CD14-positive monocyte (primary cell): Measurements from ENCODE around the gene FAM174B. TPM values are rescaled to one million over a fixed set of nuclear protein-coding genes. Genes with fewer than 3 reads are reported as not detected.
"Not testable (repeated sequence)": the region's sequence is repeated elsewhere in the genome, so short reads cannot be mapped to it uniquely, and the experiment has no call there.

ENCODE experiments used
- DNase-seq, 3 donors: peaks; one replicate each; pipeline ENCODE4 v3.0.0-alpha.2; 2011 to 2022
- H2AFZ ChIP-seq: 2 replicates; pipeline ENCODE4 v1.6.0; 2012; ENCODE audit warnings: mild to moderate bottlenecking, low read depth, low read length, inconsistent platforms; ENCODE audit not compliant: insufficient read depth, poor library complexity, severe bottlenecking
- H3K27ac ChIP-seq, 2 donors: 1 replicate in 1 of 2; 2 replicates in 1 of 2; pipeline ENCODE4 v1.5.1; 2012 to 2013; ENCODE audit warnings: low read length in 2 of 2, control low read depth in 1 of 2, inconsistent platforms in 1 of 2, low read depth in 1 of 2, mild to moderate bottlenecking in 1 of 2
- H3K27me3 ChIP-seq, 2 donors: one replicate each; pipeline versions ENCODE4 v1.6.0 to v1.6.1; 2011 to 2013; ENCODE audit warnings: low read length in 2 of 2; ENCODE audit not compliant: control insufficient read depth in 2 of 2, insufficient read depth in 2 of 2
- H3K36me3 ChIP-seq, 2 donors: replicated peaks in 1 of 2; 1 replicate in 1 of 2; 2 replicates in 1 of 2; pipeline versions ENCODE4 v1.5.1 to v1.6.1; 2012 to 2013; ENCODE audit warnings: low read length in 2 of 2, control low read depth in 1 of 2, inconsistent platforms in 1 of 2, mild to moderate bottlenecking in 1 of 2; ENCODE audit not compliant: insufficient read depth in 2 of 2, control insufficient read depth in 1 of 2
- H3K4me1 ChIP-seq, 2 donors: 1 replicate in 1 of 2; 2 replicates in 1 of 2; pipeline versions ENCODE4 v1.5.1 to v1.6.1; 2012 to 2013; ENCODE audit warnings: low read length in 2 of 2, control low read depth in 1 of 2, inconsistent platforms in 1 of 2, mild to moderate bottlenecking in 1 of 2, moderate library complexity in 1 of 2; ENCODE audit not compliant: insufficient read depth in 2 of 2, control insufficient read depth in 1 of 2
- H3K4me2 ChIP-seq: replicated peaks from 2 replicates; pipeline ENCODE3; 2012; ENCODE audit warnings: low read length, moderate library complexity, mild to moderate bottlenecking; ENCODE audit not compliant: poor library complexity, severe bottlenecking; ENCODE audit errors: extremely low read depth
- H3K4me3 ChIP-seq, 3 experiments: fragments of 200-600 bp in 1 of 3; sonication (generic) in 1 of 3; replicated peaks in 1 of 3; 1 replicate in 2 of 3; 2 replicates in 1 of 3; pipeline ENCODE4 v1.5.1; 2011 to 2013; ENCODE audit warnings: low read length in 3 of 3, mild to moderate bottlenecking in 3 of 3, control low read depth in 2 of 3, low read depth in 2 of 3, inconsistent platforms in 1 of 3, moderate library complexity in 1 of 3
- H3K79me2 ChIP-seq: 2 replicates; pipeline ENCODE4 v1.6.0; 2012; ENCODE audit warnings: mild to moderate bottlenecking, control low read depth, inconsistent platforms, low read length, moderate library complexity; ENCODE audit not compliant: insufficient read depth
- H3K9ac ChIP-seq: 2 replicates; pipeline ENCODE4 v1.6.0; 2017; ENCODE audit warnings: low read length, mild to moderate bottlenecking; ENCODE audit not compliant: insufficient read depth, poor library complexity, severe bottlenecking
- H3K9me3 ChIP-seq, 2 donors: replicated peaks in 1 of 2; 1 replicate in 1 of 2; 2 replicates in 1 of 2; pipeline versions ENCODE4 v1.5.1 to v1.6.1; 2012 to 2013; ENCODE audit warnings: low read length in 2 of 2, control low read depth in 1 of 2; ENCODE audit not compliant: control insufficient read depth in 1 of 2, insufficient read depth in 1 of 2
- H4K20me1 ChIP-seq: 2 replicates; pipeline ENCODE4 v1.6.0; 2012; ENCODE audit warnings: mild to moderate bottlenecking, low read length, control low read depth, moderate library complexity; ENCODE audit not compliant: insufficient read depth
- H3K27ac Mint-ChIP-seq, 7 donors: one replicate each; pipeline ENCODE4 v1.8.0; 2020; ENCODE audit warnings: mild to moderate bottlenecking in 7 of 7, mixed read lengths in 7 of 7, moderate library complexity in 6 of 7, inconsistent platforms in 2 of 7
- H3K27me3 Mint-ChIP-seq, 3 donors: one replicate each; pipeline ENCODE4 v1.8.0; 2021 to 2022; ENCODE audit warnings: low read depth in 3 of 3, mild to moderate bottlenecking in 3 of 3, mixed read lengths in 3 of 3, moderate library complexity in 3 of 3, inconsistent platforms in 1 of 3
- H3K36me3 Mint-ChIP-seq, 2 donors: one replicate each; pipeline ENCODE4 v1.8.0; 2020; ENCODE audit warnings: mixed read lengths in 2 of 2, inconsistent platforms in 1 of 2, mild to moderate bottlenecking in 1 of 2
- H3K4me1 Mint-ChIP-seq: one replicate; pipeline ENCODE4 v1.8.0; 2020; ENCODE audit warnings: mild to moderate bottlenecking, mixed read lengths
- H3K4me3 Mint-ChIP-seq, 2 donors: one replicate each; pipeline ENCODE4 v1.8.0; 2020; ENCODE audit warnings: mild to moderate bottlenecking in 2 of 2, mixed read lengths in 2 of 2, moderate library complexity in 1 of 2
- H3K9me3 Mint-ChIP-seq, 7 donors: one replicate each; pipeline ENCODE4 v1.8.0; 2020 to 2022; ENCODE audit warnings: mixed read lengths in 7 of 7, mild to moderate bottlenecking in 6 of 7, moderate library complexity in 6 of 7, inconsistent platforms in 2 of 7
- CTCF ChIP-seq: fragments of 200-600 bp; IDR thresholded peaks from one replicate; pipeline ENCODE4 v1.8.0; 2022; ENCODE audit warnings: antibody characterized with exemption, mild to moderate bottlenecking
- whole genome bisulfite sequencing: methylation state at CpG from one replicate; pipeline ENCODE4 v1.1.5; 2013; ENCODE audit warnings: missing lambda C conversion rate; ENCODE audit not compliant: insufficient coverage; 5-methylcytosine and 5-hydroxymethylcytosine counted together
- intact Hi-C, 2 donors: fragments of 100-400 bp; cut with micrococcal nuclease; formaldehyde crosslinking; loops; one replicate each; pipeline versions ENCODE4 v1.15.0 to v1.15.1; 2023
- polyA plus RNA-seq, 3 donors: library from polyadenylated mRNA; depleted of rRNA in 1 of 3; unstranded in 2 of 3; stranded (reverse) in 1 of 3; fragments of 300-500 nt in 2 of 3; fragments of >200 nt in 1 of 3; fragmentation: Illumina TruSeq in 2 of 3; gene quantifications; 1 replicate in 2 of 3; 2 replicates in 1 of 3; pipeline ENCODE4 v1.2.3, GENCODE V29; 2012 to 2021

The FAM174B gene
- polyA plus RNA-seq, 3 donors = 2.2 to 4.7 (median 3.2) TPM

- Histone ChIP-seq H3K4me2 (no peak overlapping the region), H3K27me3 (no peaks in the 10 kb centered on the region), H4K20me1 (no peaks in the 10 kb centered on the region), H2AFZ (no peak overlapping the region), H3K4me1 (no peaks in the 10 kb centered on the region), H3K79me2 (no peaks in the 10 kb centered on the region), H3K9ac (no peak overlapping the region), H3K36me3 (no peaks in the 10 kb centered on the region), H3K4me3 (no peak overlapping the region), H3K27ac (no peak overlapping the region), H3K9me3 (no peaks in the 10 kb centered on the region)
- no peak for DNase-seq
- no peak for TF ChIP-seq CTCF
- 91% methylated on average over 8 of the region's 9 CpGs for WGBS
- H3K4me3 Mint-ChIP-seq = no peak overlapping the region
- peaks cover 0 to 11% (median 3%) of the 10 kb centered on the region in 7 donors for H3K9me3 Mint-ChIP-seq
- no peaks in the 10 kb centered on the region for H3K4me1 Mint-ChIP-seq
- intact Hi-C loops = no loop called here
- H3K27me3 Mint-ChIP-seq = peaks cover 2 to 7% (median 3%) of the 10 kb centered on the region in 3 donors
- no peak overlapping the region for H3K27ac Mint-ChIP-seq
- H3K36me3 Mint-ChIP-seq = no peaks in the 10 kb centered on the region
These were observed 45.5 kb downstream of the FAM174B start for GRCh38 chr15:92610101-92610520.

DNA sequence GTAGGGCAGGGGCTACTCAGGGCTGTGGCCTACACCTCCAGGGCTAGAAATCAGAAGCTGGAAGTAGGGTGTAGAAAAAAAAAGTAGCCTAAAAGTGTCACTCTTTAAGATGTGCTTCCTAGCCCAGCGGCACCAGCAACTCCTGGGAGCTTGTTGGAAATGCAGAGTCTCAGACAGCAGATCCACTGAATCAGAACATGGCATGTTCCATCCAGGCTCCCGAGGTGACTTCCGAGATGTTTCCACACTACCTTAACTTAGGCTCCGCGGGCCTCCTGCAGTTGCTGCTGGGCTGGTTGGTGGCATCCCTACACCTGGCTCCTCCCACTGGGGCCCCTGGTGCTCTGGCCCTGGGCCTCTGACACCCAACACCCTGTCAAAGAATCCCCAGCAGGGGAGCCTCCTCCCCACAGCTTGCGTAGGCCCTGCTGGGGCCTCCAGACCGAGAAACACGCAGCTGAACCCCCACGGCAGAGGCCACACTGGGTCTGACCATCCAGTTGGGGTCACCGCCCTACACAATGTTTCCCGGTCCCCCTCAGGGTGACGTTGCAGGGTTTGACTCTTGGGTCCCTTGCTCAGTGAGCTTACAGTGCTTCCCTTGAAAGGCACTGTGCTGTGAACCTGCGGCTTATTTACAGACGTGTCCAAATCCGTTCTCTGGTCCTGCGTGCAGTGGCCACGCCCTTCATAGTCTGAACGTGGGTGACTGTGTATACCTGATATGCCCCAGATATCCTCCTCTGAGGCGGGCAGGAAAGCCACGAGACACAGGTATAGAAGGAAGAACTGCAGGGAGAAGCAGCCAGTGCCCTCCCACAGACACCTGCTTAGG lies 46.5 kb downstream of the FAM174B start:
- Mint-ChIP-seq H3K27ac (no peak overlapping the region), H3K9me3 (peaks cover 0 to 17% (median 4%) of the 10 kb centered on the region in 7 donors), H3K4me1 (no peaks in the 10 kb centered on the region), H3K27me3 (peaks cover 2 to 7% (median 3%) of the 10 kb centered on the region in 3 donors), H3K4me3 (no peak overlapping the region), H3K36me3 (no peaks in the 10 kb centered on the region)
- H3K4me2 ChIP-seq = no peak overlapping the region
- H3K4me1 ChIP-seq = no peaks in the 10 kb centered on the region
- no peak overlapping the region for H3K4me3 ChIP-seq
- no peak for TF ChIP-seq CTCF
- no peak overlapping the region for H3K27ac ChIP-seq
- no peaks in the 10 kb centered on the region for H3K9me3 ChIP-seq
- H3K27me3 ChIP-seq = no peaks in the 10 kb centered on the region
- no peaks in the 10 kb centered on the region for H3K36me3 ChIP-seq
- H4K20me1 ChIP-seq = no peaks in the 10 kb centered on the region
- no peak overlapping the region for H3K9ac ChIP-seq
- no peak overlapping the region for H2AFZ ChIP-seq
- DNase-seq = no peak
- intact Hi-C loops = no loop called here
- 94% methylated on average over 17 of the region's 20 CpGs for WGBS
- H3K79me2 ChIP-seq = no peaks in the 10 kb centered on the region

DNA sequence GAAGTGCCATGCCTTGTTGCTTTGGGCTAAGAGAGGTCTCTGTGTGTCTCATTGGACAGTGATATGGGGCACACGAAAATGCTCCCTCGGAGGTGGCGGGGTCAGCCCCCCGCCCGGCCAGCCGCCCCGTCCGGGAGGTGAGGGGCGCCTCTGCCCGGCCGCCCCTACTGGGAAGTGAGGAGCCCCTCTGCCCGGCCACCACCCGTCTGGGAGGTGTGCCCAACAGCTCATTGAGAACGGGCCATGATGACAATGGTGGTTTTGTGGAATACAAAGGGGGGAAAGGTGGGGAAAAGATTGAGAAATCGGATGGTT lies 48.8 kb downstream of the FAM174B start:
- intact Hi-C loops = not testable (repeated sequence)
- 93% methylated on average over 3 of the region's 15 CpGs for WGBS

More for the DNA sequence above, 48.8 kb downstream of the FAM174B start:
- not testable (repeated sequence) for DNase-seq, H3K27ac ChIP-seq, H3K27me3 ChIP-seq, H3K36me3 Mint-ChIP-seq, H3K36me3 ChIP-seq, H3K9me3 ChIP-seq, H3K4me1 Mint-ChIP-seq, H4K20me1 ChIP-seq, H3K27ac Mint-ChIP-seq, H3K4me2 ChIP-seq, H3K27me3 Mint-ChIP-seq, H3K4me3 Mint-ChIP-seq, H3K4me1 ChIP-seq, H2AFZ ChIP-seq, H3K9ac ChIP-seq, H3K79me2 ChIP-seq, H3K4me3 ChIP-seq
- H3K9me3 Mint-ChIP-seq = peaks cover 0 to 17% (median 4%) of the 10 kb centered on the region in 7 donors
